Measurements from ENCODE around the gene TRMT11. TPM values are rescaled to one million over a fixed set of nuclear protein-coding genes. Genes with fewer than 3 reads are reported as not detected.

Gene TRMT11
- total and polyA plus RNA-seq, 10 of the 15 experiments (the other 5 are each of a cell fraction or from before 2014, with no cell fraction given), result 34.0 to 81.1 (median 43.7) TPM

DNA sequence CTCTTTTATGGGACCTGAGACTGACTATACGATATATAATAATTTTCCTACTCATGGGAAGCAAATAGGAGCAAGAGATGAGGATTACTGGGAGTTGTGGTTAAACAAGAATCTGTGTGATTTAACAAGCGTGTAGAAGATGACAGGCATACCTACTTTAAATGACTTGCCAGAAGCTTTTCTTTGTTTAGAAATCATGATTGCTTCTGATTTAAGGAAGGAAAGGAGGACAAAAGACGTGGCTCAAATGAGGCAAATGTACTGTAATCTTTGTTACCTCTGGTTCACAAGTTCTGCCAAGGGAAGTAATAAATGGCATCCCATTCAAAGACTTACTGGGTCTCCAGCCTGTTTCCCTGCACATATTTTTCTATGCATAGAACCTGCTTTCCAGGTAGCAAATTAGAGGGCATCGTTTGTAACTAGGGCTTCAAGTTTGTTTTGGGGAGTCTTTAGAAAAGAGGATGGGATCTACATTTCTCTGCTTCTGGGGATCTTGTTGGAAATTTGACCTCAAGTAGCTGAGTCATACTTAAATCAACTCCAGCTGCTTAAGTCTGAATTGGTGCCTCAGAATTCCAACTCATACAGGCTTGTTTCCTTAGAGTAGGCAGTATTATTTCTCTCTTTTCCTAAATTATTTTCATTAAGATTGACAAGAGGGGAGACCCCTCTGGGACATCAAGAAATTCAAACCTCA is 2.9 kb upstream of the TRMT11 start (continued):
- TF ChIP-seq, protein P1, sequence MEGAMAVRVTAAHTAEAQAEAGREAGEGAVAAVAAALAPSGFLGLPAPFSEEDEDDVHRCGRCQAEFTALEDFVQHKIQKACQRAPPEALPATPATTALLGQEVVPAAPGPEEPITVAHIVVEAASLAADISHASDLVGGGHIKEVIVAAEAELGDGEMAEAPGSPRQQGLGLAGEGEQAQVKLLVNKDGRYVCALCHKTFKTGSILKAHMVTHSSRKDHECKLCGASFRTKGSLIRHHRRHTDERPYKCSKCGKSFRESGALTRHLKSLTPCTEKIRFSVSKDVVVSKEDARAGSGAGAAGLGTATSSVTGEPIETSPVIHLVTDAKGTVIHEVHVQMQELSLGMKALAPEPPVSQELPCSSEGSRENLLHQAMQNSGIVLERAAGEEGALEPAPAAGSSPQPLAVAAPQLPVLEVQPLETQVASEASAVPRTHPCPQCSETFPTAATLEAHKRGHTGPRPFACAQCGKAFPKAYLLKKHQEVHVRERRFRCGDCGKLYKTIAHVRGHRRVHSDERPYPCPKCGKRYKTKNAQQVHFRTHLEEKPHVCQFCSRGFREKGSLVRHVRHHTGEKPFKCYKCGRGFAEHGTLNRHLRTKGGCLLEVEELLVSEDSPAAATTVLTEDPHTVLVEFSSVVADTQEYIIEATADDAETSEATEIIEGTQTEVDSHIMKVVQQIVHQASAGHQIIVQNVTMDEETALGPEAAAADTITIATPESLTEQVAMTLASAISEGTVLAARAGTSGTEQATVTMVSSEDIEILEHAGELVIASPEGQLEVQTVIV (IDR thresholded peaks at IDR 0.05; ENCODE audit: borderline replicate concordance, partially characterized antibody), result no peak
- TF ChIP-seq, protein P2, sequence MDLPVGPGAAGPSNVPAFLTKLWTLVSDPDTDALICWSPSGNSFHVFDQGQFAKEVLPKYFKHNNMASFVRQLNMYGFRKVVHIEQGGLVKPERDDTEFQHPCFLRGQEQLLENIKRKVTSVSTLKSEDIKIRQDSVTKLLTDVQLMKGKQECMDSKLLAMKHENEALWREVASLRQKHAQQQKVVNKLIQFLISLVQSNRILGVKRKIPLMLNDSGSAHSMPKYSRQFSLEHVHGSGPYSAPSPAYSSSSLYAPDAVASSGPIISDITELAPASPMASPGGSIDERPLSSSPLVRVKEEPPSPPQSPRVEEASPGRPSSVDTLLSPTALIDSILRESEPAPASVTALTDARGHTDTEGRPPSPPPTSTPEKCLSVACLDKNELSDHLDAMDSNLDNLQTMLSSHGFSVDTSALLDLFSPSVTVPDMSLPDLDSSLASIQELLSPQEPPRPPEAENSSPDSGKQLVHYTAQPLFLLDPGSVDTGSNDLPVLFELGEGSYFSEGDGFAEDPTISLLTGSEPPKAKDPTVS (IDR thresholded peaks at IDR 0.05; ENCODE audit: low read depth, low read length), result no peak

DNA sequence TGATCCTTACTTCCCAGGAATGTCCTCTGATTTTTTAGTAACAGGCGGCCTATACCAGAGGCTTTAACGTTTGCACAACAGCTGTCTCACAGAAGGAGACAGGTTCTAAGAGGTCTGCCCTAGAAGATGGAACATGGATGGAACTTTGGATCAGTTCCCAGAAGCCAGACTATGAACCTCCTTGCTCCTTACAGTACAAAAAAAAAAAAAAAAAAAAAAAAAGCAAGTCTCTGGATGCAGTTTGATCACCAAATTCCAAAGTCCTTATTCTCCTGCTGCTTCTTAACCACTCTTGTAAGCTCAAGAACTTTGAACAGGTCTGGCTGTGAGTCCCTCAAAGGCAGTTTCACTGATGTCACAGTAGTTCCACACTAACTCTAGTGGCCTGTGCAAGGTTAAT is 2.0 kb upstream of the TRMT11 start:
- Histone ChIP-seq H3K36me3 (ENCODE audit: control insufficient read depth in 2 of 2, insufficient read depth in 2 of 2, low read length in 1 of 2) (no peaks in the 10 kb centered on the region), H3K79me2 (ENCODE audit: control insufficient read depth, insufficient read depth, low read length) (peaks cover 41% of the 10 kb centered on the region), H3K4me1 (ENCODE audit: control insufficient read depth, insufficient read depth, low read length) (peaks cover 5% of the 10 kb centered on the region; the same call in 1 of the 2 replicates), H4K20me1 (ENCODE audit: control insufficient read depth, insufficient read depth) (no peaks in the 10 kb centered on the region), H3K27me3 (replicated peaks in 1 of 2; ENCODE audit: control insufficient read depth in 2 of 2, insufficient read depth in 2 of 2, low read length in 1 of 2) (no peaks in the 10 kb centered on the region), H3K9ac (ENCODE audit: control insufficient read depth, insufficient read depth, low read length) (no peak overlapping the region), H2AFZ (ENCODE audit: control insufficient read depth, low read depth, low read length) (no peak overlapping the region), H3K27ac (ENCODE audit: control insufficient read depth, insufficient read depth) (no peak overlapping the region), H3K4me2 (ENCODE audit: control insufficient read depth, insufficient read depth) (no peak overlapping the region), H3K9me3 (replicated peaks; ENCODE audit: control insufficient read depth, insufficient read depth, low read length) (no peaks in the 10 kb centered on the region), H3K4me3 (no peak overlapping the region)
- no TSS peak for BruUV-seq (replicated peaks)
- no peak for TF ChIP-seq IRF4 (IDR thresholded peaks at IDR 0.05; ENCODE audit: low read depth, low read length)
- no peak for TF ChIP-seq RELA (IDR thresholded peaks at IDR 0.05; ENCODE audit: borderline replicate concordance, partially characterized antibody)
- no peak for TF ChIP-seq ASH2L (IDR thresholded peaks at IDR 0.05; ENCODE audit: borderline replicate concordance, low read depth)
- no peak for TF ChIP-seq ZNF207 (IDR thresholded peaks at IDR 0.05; ENCODE audit: borderline replicate concordance)
- no peak for TF ChIP-seq SMAD1 (IDR thresholded peaks at IDR 0.05; ENCODE audit: low read depth, partially characterized antibody)
- WGBS (ENCODE audit: insufficient coverage, insufficient replicate concordance, low lambda C conversion rate, missing lambda C conversion rate), result 93% methylated on average over 2 of the region's 2 CpGs
- DNase-seq (ENCODE audit: low read depth, low spot score) (no peak), FAIRE-seq (no peak), ATAC-seq (no peak)
- intact Hi-C loops (cut with micrococcal nuclease; ENCODE audit: unreplicated experiment), result no loop called here
- ChIA-PET CTCF (interaction anchor here (1.3 to 4.0 kb wide), 4 partner anchors 10 to 27 kb away, joined by 3 to 44 read pairs (median 22); no protein-coding TSS in a partner anchor), POLR2A (interaction anchor here (0.7 to 1.7 kb wide), 2 partner anchors 193 to 203 kb away, joined by 3 to 13 read pairs; no protein-coding TSS in a partner anchor), SMC1A (ENCODE audit: uncharacterized antibody, unreplicated experiment) (interaction anchor here (1.0 to 3.6 kb wide), 6 partner anchors 9 to 205 kb away, joined by 3 to 26 read pairs (median 15); no protein-coding TSS in a partner anchor), RAD21 (ENCODE audit: unreplicated experiment) (interaction anchor here (1.5 kb wide), 1 partner anchor 10 kb away, joined by 7 read pairs; no protein-coding TSS in a partner anchor)
- in situ Hi-C loops (cut with MboI), result no loop called here
